Measurements from ENCODE around the gene ABCC4. TPM values are rescaled to one million over a fixed set of nuclear protein-coding genes. Genes with fewer than 3 reads are reported as not detected.
A peak's percentile ranks its signal among the peaks of the same experiment; 100 is the strongest.

Gene ABCC4
- total RNA-seq, 1 donor from 2014 or later = 4.0 TPM

- no peak for TF ChIP-seq CTCF (IDR thresholded peaks at IDR 0.05)
- H3K4me3 Mint-ChIP-seq (ENCODE audit: unreplicated experiment) = no peak overlapping the region
- peaks cover 8% of the 10 kb centered on the region for H3K4me1 Mint-ChIP-seq (ENCODE audit: unreplicated experiment)
- no peaks in the 10 kb centered on the region for H3K27me3 Mint-ChIP-seq (ENCODE audit: unreplicated experiment)
- no peaks in the 10 kb centered on the region for H3K9me3 Mint-ChIP-seq (ENCODE audit: unreplicated experiment)
- no peak overlapping the region for H3K27ac Mint-ChIP-seq (ENCODE audit: unreplicated experiment)
- no peak for DNase-seq (ENCODE audit: extremely low spot score, unreplicated experiment)
- H3K36me3 Mint-ChIP-seq (ENCODE audit: unreplicated experiment) = no peaks in the 10 kb centered on the region
Measured at GRCh38 chr13:95083066-95083465, 218.2 kb downstream of the ABCC4 start.

- no peaks in the 10 kb centered on the region for H3K9me3 Mint-ChIP-seq (ENCODE audit: unreplicated experiment)
- TF ChIP-seq CTCF (IDR thresholded peaks at IDR 0.05) = no peak
- no peaks in the 10 kb centered on the region for H3K27me3 Mint-ChIP-seq (ENCODE audit: unreplicated experiment)
- H3K27ac Mint-ChIP-seq (ENCODE audit: unreplicated experiment) = peak overlapping the region; percentile 16
- no peak for DNase-seq (ENCODE audit: extremely low spot score, unreplicated experiment)
- peaks cover 24% of the 10 kb centered on the region for H3K4me1 Mint-ChIP-seq (ENCODE audit: unreplicated experiment)
- H3K36me3 Mint-ChIP-seq (ENCODE audit: unreplicated experiment) = peaks cover 6% of the 10 kb centered on the region
- H3K4me3 Mint-ChIP-seq (ENCODE audit: unreplicated experiment) = no peak overlapping the region
Measured at GRCh38 chr13:95075506-95075905, 225.7 kb downstream of the ABCC4 start.

- H3K4me1 Mint-ChIP-seq (ENCODE audit: unreplicated experiment) = peaks cover 24% of the 10 kb centered on the region
- no peak overlapping the region for H3K27ac Mint-ChIP-seq (ENCODE audit: unreplicated experiment)
- H3K4me3 Mint-ChIP-seq (ENCODE audit: unreplicated experiment) = no peak overlapping the region
- DNase-seq (ENCODE audit: extremely low spot score, unreplicated experiment) = no peak
- peaks cover 6% of the 10 kb centered on the region for H3K36me3 Mint-ChIP-seq (ENCODE audit: unreplicated experiment)
- H3K27me3 Mint-ChIP-seq (ENCODE audit: unreplicated experiment) = no peaks in the 10 kb centered on the region
- no peak for TF ChIP-seq CTCF (IDR thresholded peaks at IDR 0.05)
- H3K9me3 Mint-ChIP-seq (ENCODE audit: unreplicated experiment) = no peaks in the 10 kb centered on the region
Measured at GRCh38 chr13:95074820-95075219, 226.4 kb downstream of the ABCC4 start.

- Mint-ChIP-seq H3K27me3 (ENCODE audit: unreplicated experiment) (no peaks in the 10 kb centered on the region), H3K36me3 (ENCODE audit: unreplicated experiment) (peaks cover 6% of the 10 kb centered on the region), H3K27ac (ENCODE audit: unreplicated experiment) (no peak overlapping the region), H3K4me1 (ENCODE audit: unreplicated experiment) (peaks cover 24% of the 10 kb centered on the region), H3K9me3 (ENCODE audit: unreplicated experiment) (no peaks in the 10 kb centered on the region), H3K4me3 (ENCODE audit: unreplicated experiment) (no peak overlapping the region)
- no peak for DNase-seq (ENCODE audit: extremely low spot score, unreplicated experiment)
- no peak for TF ChIP-seq CTCF (IDR thresholded peaks at IDR 0.05)
Measured at GRCh38 chr13:95073747-95074311, 227.4 kb downstream of the ABCC4 start.

- Mint-ChIP-seq H3K9me3 (ENCODE audit: unreplicated experiment) (no peaks in the 10 kb centered on the region), H3K4me3 (ENCODE audit: unreplicated experiment) (no peak overlapping the region), H3K36me3 (ENCODE audit: unreplicated experiment) (peaks cover 6% of the 10 kb centered on the region), H3K27ac (ENCODE audit: unreplicated experiment) (no peak overlapping the region), H3K27me3 (ENCODE audit: unreplicated experiment) (no peaks in the 10 kb centered on the region), H3K4me1 (ENCODE audit: unreplicated experiment) (peaks cover 5% of the 10 kb centered on the region)
- no peak for TF ChIP-seq CTCF (IDR thresholded peaks at IDR 0.05)
- no peak for DNase-seq (ENCODE audit: extremely low spot score, unreplicated experiment)
Measured at GRCh38 chr13:95067303-95067702, 233.9 kb downstream of the ABCC4 start.

All from osteocyte (in vitro differentiated cells).